Measurements from ENCODE around the gene ADGRF5.

ADGRF5 gene

DNA sequence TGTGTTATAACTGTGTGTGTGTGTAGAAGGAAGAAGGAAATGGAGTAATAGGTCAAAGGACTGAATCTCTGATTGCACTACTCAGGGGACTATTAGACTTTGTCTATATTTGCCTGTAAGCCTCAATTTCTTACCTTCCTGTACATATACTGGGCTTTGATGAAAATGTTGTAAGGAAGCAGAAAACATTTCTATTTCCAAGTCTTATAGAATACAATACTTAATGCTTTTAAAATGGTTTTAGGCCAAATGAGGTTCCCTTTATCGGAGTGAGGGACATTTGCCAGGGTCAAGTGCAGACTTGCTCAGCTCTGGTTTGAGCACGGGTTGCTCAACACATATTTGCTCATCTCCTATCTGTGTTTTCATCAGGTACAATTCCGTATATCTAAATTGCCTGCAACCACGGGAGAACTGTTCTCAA is 100.3 kb downstream of the ADGRF5 start:
- H3K27ac ChIP-seq = peak overlapping the region; percentile 92
- TF ChIP-seq, protein P1, sequence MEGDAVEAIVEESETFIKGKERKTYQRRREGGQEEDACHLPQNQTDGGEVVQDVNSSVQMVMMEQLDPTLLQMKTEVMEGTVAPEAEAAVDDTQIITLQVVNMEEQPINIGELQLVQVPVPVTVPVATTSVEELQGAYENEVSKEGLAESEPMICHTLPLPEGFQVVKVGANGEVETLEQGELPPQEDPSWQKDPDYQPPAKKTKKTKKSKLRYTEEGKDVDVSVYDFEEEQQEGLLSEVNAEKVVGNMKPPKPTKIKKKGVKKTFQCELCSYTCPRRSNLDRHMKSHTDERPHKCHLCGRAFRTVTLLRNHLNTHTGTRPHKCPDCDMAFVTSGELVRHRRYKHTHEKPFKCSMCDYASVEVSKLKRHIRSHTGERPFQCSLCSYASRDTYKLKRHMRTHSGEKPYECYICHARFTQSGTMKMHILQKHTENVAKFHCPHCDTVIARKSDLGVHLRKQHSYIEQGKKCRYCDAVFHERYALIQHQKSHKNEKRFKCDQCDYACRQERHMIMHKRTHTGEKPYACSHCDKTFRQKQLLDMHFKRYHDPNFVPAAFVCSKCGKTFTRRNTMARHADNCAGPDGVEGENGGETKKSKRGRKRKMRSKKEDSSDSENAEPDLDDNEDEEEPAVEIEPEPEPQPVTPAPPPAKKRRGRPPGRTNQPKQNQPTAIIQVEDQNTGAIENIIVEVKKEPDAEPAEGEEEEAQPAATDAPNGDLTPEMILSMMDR (IDR thresholded peaks at IDR 0.05) = no peak
- TF ChIP-seq ZFX (IDR thresholded peaks at IDR 0.05; ENCODE audit: borderline replicate concordance) = no peak

DNA sequence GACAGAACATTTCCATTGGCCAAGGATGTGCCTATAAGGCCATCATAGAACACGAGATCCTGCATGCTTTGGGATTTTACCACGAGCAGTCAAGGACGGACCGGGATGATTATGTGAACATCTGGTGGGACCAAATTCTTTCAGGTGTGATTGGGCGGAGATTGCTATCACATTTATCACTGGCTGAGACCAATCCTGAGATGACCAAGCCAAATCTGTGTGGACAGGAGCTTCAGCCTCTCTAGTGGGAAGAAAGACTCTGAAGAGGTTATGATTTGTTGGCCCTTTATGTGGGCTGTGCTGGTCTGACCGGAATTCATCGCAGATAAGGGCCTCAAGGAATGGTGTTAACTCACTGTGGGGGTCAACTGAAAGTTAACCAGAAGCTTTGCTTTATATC is 102.2 kb downstream of the ADGRF5 start:
- H3K27ac ChIP-seq = no peak overlapping the region
- TF ChIP-seq ZFX (IDR thresholded peaks at IDR 0.05; ENCODE audit: borderline replicate concordance) = no peak
- TF ChIP-seq, protein P1 (IDR thresholded peaks at IDR 0.05) = no peak

DNA sequence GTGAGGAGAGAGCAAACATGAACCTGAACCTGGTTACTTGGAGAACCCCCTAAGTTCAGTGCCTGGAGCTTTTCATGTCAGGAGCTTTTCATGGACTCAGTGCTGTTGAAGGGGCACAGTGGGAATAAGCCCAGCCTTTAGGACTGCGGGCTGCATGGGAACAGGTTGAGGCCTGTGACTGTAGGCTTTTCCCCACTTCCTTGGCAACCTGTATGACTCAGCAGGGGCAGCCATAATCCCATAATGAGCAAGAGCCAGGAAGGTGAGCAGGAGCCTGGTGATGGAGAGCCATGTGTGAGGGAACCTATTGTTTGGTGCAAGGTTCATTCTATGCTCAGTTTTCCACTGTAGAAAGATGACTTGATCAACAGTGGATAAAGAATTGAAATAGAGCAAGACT is 105.1 kb downstream of the ADGRF5 start:
- H3K27ac ChIP-seq = no peak overlapping the region
- TF ChIP-seq, protein P1 (IDR thresholded peaks at IDR 0.05) = no peak
- no peak for TF ChIP-seq ZFX (IDR thresholded peaks at IDR 0.05; ENCODE audit: borderline replicate concordance)

DNA sequence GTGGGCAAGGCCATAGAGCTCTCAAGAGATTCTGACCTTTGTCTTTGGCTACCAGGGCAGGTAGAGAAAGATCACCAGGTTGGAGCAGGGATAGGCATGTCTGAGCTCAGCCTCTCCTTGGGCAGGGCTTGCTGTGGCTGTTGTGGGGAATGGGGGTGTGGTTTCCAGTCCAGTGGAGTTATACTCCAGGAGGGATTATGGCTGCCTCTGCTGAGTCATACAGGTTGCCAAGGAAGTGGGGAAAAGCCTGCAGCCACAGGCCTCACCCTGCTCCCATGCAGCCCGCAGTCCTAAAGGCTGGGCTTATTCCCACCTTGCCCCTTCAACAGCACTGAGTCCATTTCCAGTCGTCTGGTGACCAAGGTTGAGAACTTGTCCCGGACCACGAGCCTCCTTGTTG is 106.6 kb downstream of the ADGRF5 start:
- TF ChIP-seq, protein P1 (IDR thresholded peaks at IDR 0.05) = no peak
- no peak for TF ChIP-seq ZFX (IDR thresholded peaks at IDR 0.05; ENCODE audit: borderline replicate concordance)
- no peak overlapping the region for H3K27ac ChIP-seq

DNA sequence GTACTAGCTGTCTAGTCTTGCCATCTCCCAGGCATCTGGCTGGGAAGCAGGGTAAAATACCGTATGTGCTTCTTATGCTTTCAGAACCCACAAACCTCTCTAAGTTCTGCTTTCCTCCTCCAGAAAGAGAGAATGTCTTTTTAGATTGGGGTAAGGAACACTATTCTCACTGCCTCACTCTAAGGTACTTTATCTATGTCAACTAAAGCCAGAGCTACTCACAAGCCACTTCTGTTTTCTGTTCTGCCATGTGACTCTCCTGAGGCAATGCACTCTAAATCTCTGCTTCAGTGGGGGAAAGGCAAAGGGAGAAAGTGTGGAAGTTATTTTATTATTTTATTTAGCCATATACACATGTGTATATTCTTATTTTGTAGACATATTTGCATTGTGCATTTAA is 112.9 kb downstream of the ADGRF5 start:
- TF ChIP-seq, protein P1 (IDR thresholded peaks at IDR 0.05) = no peak
- no peak for TF ChIP-seq ZFX (IDR thresholded peaks at IDR 0.05; ENCODE audit: borderline replicate concordance)
- H3K27ac ChIP-seq = no peak overlapping the region

All from 22Rv1 (cell line).